ENCODE data around the gene GLIS1.
"Not testable (repeated sequence)": the region's sequence is repeated elsewhere in the genome, so short reads cannot be mapped to it uniquely, and the experiment has no call there.

The GLIS1 gene

GRCh38 chr1:53739109-53739681 is at the start of gene GLIS1:
Gene GLIS1, minus strand, starts transcription at chr1:53739164. Its CDS starts 1,100 bp downstream, at chr1:53738064.
- peak; percentile 82 for DNase-seq

GRCh38 chr1:53787655-53788054 is 48.7 kb upstream of the GLIS1 start:
- no peak for DNase-seq

GRCh38 chr1:53783056-53783455 is 44.1 kb upstream of the GLIS1 start:
- DNase-seq: peak; percentile 8

GRCh38 chr1:53781654-53782053 is 42.7 kb upstream of the GLIS1 start:
- DNase-seq: no peak

- no peak for DNase-seq
These were observed 38.3 kb upstream of the GLIS1 start for GRCh38 chr1:53777272-53777671.

GRCh38 chr1:53771648-53772047 is 32.7 kb upstream of the GLIS1 start:
- DNase-seq: no peak

- DNase-seq: no peak
These were observed 30.8 kb upstream of the GLIS1 start for GRCh38 chr1:53769780-53770179.

GRCh38 chr1:53769184-53769583 is 30.2 kb upstream of the GLIS1 start:
- DNase-seq: no peak

GRCh38 chr1:53766831-53767405 is 28.0 kb upstream of the GLIS1 start:
- no peak for DNase-seq

GRCh38 chr1:53766194-53766742 is 27.3 kb upstream of the GLIS1 start:
- no peak for DNase-seq

GRCh38 chr1:53765657-53766056 is 26.7 kb upstream of the GLIS1 start:
- DNase-seq: no peak

- DNase-seq: no peak
These were observed 24.9 kb upstream of the GLIS1 start for GRCh38 chr1:53763911-53764310.

- no peak for DNase-seq
These were observed 24.5 kb upstream of the GLIS1 start for GRCh38 chr1:53763461-53763860.

- not testable (repeated sequence) for DNase-seq
These were observed 21.5 kb upstream of the GLIS1 start for GRCh38 chr1:53760497-53760896.

- DNase-seq: no peak
These were observed 16.9 kb upstream of the GLIS1 start for GRCh38 chr1:53755874-53756273.

GRCh38 chr1:53754484-53755312 is 15.7 kb upstream of the GLIS1 start:
- DNase-seq: peak; percentile 34

- no peak for DNase-seq
These were observed 13.3 kb upstream of the GLIS1 start for GRCh38 chr1:53752281-53752680.

- no peak for DNase-seq
These were observed 8.9 kb upstream of the GLIS1 start for GRCh38 chr1:53747841-53748240.

GRCh38 chr1:53740621-53741105 is 1.7 kb upstream of the GLIS1 start:
- no peak for DNase-seq

GRCh38 chr1:53738205-53739108 is 507 bp downstream of the GLIS1 start:
- peak; percentile 6 for DNase-seq

- DNase-seq: peak; percentile 6
These were observed 1.2 kb downstream of the GLIS1 start for GRCh38 chr1:53737648-53738204.

- no peak for DNase-seq
These were observed 2.7 kb downstream of the GLIS1 start for GRCh38 chr1:53736290-53736689.
